NAMALWA (cell line): ENCODE measurements around the gene TMEM54.
A peak's percentile ranks its signal among the peaks of the same experiment; 100 is the strongest.

Experiments used
- DNase-seq: peaks from one replicate; pipeline ENCODE4 v3.0.0-alpha.2; 2015; ENCODE audit warnings: low spot score

TMEM54 gene

GRCh38 chr1:32895325-32896215, 5.6 kb downstream of the TMEM54 start:
- no peak for DNase-seq

- DNase-seq = no peak
Measured at GRCh38 chr1:32894681-32895080, 6.5 kb downstream of the TMEM54 start.

- no peak for DNase-seq
Measured at GRCh38 chr1:32894019-32894600, 7.1 kb downstream of the TMEM54 start.

- no peak for DNase-seq
Measured at GRCh38 chr1:32893198-32894018, 7.8 kb downstream of the TMEM54 start.

- peak; percentile 47 for DNase-seq
Measured at GRCh38 chr1:32892368-32893197, 8.6 kb downstream of the TMEM54 start.

- DNase-seq = no peak
Measured at GRCh38 chr1:32891630-32892029, 9.6 kb downstream of the TMEM54 start.

GRCh38 chr1:32891241-32891570, 10.0 kb downstream of the TMEM54 start:
- DNase-seq = no peak

GRCh38 chr1:32890516-32891240, 10.5 kb downstream of the TMEM54 start:
- DNase-seq = no peak

- DNase-seq = no peak
Measured at GRCh38 chr1:32889731-32890278, 11.4 kb downstream of the TMEM54 start.

- no peak for DNase-seq
Measured at GRCh38 chr1:32888677-32889420, 12.3 kb downstream of the TMEM54 start.

- DNase-seq = no peak
Measured at GRCh38 chr1:32888134-32888533, 13.1 kb downstream of the TMEM54 start.

- DNase-seq = no peak
Measured at GRCh38 chr1:32887623-32888022, 13.6 kb downstream of the TMEM54 start.

- no peak for DNase-seq
Measured at GRCh38 chr1:32886828-32887414, 14.3 kb downstream of the TMEM54 start.

- peak; percentile 41 for DNase-seq
Measured at GRCh38 chr1:32886004-32886827, 15.0 kb downstream of the TMEM54 start, which contains the start of gene HPCA. Gene HPCA, plus strand, starts transcription at chr1:32886491. Its CDS starts 2,408 bp downstream, at chr1:32888899.

GRCh38 chr1:32885676-32886003, 15.5 kb downstream of the TMEM54 start:
- no peak for DNase-seq

GRCh38 chr1:32884726-32885125, 16.5 kb downstream of the TMEM54 start:
- DNase-seq = no peak

GRCh38 chr1:32884032-32884372, 17.2 kb downstream of the TMEM54 start:
- DNase-seq = no peak

GRCh38 chr1:32883338-32884031, 17.7 kb downstream of the TMEM54 start:
- no peak for DNase-seq
